IPS DF 4.7 (cell line): ENCODE measurements around the gene S100A5.
"Not testable (repeated sequence)": the region's sequence is repeated elsewhere in the genome, so short reads cannot be mapped to it uniquely, and the experiment has no call there.

ENCODE experiments used
- DNase-seq: peaks from one replicate; pipeline ENCODE4 v3.0.0-alpha.2; 2013; ENCODE audit warnings: low spot score; ENCODE audit errors: extremely low read depth

S100A5 gene

GRCh38 chr1:153540394-153541361 is at the start of gene S100A5:
Gene S100A5 (minus strand): TSS chr1:153540934. CDS start chr1:153540191, 743 bp downstream.
- no peak for DNase-seq

- DNase-seq = no peak
These were observed 47.7 kb upstream of the S100A5 start for GRCh38 chr1:153588482-153588881.

GRCh38 chr1:153588033-153588432 is 47.3 kb upstream of the S100A5 start:
- not testable (repeated sequence) for DNase-seq

- no peak for DNase-seq
These were observed 46.6 kb upstream of the S100A5 start for GRCh38 chr1:153587314-153587713.

- DNase-seq = no peak
These were observed 45.6 kb upstream of the S100A5 start for GRCh38 chr1:153586347-153586746.

GRCh38 chr1:153585006-153585405 is 44.3 kb upstream of the S100A5 start:
- DNase-seq = no peak

GRCh38 chr1:153583976-153584375 is 43.2 kb upstream of the S100A5 start:
- DNase-seq = no peak

GRCh38 chr1:153583514-153583913 is 42.8 kb upstream of the S100A5 start:
- DNase-seq = not testable (repeated sequence)

GRCh38 chr1:153582836-153583235 is 42.1 kb upstream of the S100A5 start:
- not testable (repeated sequence) for DNase-seq

GRCh38 chr1:153578936-153579335 is 38.2 kb upstream of the S100A5 start:
- no peak for DNase-seq

- no peak for DNase-seq
These were observed 37.8 kb upstream of the S100A5 start for GRCh38 chr1:153578490-153578889.

- no peak for DNase-seq
These were observed 36.9 kb upstream of the S100A5 start for GRCh38 chr1:153577624-153578051.

GRCh38 chr1:153577138-153577537 is 36.4 kb upstream of the S100A5 start:
- no peak for DNase-seq

- not testable (repeated sequence) for DNase-seq
These were observed 34.8 kb upstream of the S100A5 start for GRCh38 chr1:153575497-153575896.

GRCh38 chr1:153575081-153575491 is 34.4 kb upstream of the S100A5 start:
- DNase-seq = not testable (repeated sequence)

- no peak for DNase-seq
These were observed 32.6 kb upstream of the S100A5 start for GRCh38 chr1:153573351-153573750.

GRCh38 chr1:153572569-153573015 is 31.9 kb upstream of the S100A5 start:
- DNase-seq = no peak

- no peak for DNase-seq
These were observed 31.0 kb upstream of the S100A5 start for GRCh38 chr1:153571706-153572105.

- no peak for DNase-seq
These were observed 30.1 kb upstream of the S100A5 start for GRCh38 chr1:153570874-153571273.

GRCh38 chr1:153569465-153569864 is 28.7 kb upstream of the S100A5 start:
- no peak for DNase-seq

- DNase-seq = no peak
These were observed 27.8 kb upstream of the S100A5 start for GRCh38 chr1:153568367-153569099.
